SW480 (cell line): ENCODE results near the gene GARNL3.

Source experiments
- DNase-seq: peaks from one replicate; pipeline ENCODE4 v3.0.0-alpha.2; 2016; ENCODE audit warnings: low spot score

GARNL3 gene

DNA sequence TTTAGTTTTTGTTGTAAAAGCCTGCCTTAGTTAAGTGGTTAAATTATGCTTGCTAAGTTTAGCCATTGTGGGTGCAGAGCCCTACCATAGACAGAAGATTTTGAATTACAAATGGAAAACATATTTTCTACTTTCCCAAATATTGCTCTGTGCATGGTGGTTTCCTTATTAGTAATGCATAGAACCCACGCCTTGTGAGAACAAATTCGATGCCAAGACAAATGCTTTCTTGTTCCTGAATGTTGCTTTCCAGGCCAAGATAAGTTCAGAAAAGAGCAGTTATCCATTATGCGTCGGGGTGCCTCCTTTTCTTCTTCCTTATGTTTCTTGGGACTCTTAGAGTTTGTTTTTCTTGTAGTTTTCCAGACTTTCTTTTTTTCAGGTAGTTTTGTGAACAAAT, 31.0 kb upstream of the GARNL3 start:
- no peak for DNase-seq

GRCh38 chr9:127233989-127234388, 30.6 kb upstream of the GARNL3 start:
- DNase-seq, result no peak

GRCh38 chr9:127237801-127238200, 26.8 kb upstream of the GARNL3 start:
- DNase-seq, result no peak

DNA sequence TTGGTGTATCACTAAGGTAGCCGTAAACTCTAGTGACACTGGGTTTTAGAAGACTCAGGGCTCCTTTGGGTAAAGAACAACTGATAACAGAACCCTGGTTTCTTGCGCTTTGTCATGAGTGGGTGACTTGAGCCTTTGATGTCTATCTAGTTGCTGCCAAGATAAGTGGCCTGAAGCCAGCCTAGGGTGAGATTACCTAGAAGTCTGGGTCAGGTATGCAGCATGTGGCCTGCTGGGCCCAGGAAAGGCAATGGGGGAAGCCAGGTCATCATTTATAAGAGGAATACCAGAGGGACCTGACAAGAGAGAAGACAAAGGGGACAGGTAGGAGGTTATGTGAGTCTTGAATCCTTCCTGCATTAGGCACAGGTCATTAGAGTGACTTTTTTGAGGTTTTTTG, 23.2 kb upstream of the GARNL3 start:
- no peak for DNase-seq

GRCh38 chr9:127244609-127245601, 19.7 kb upstream of the GARNL3 start:
- DNase-seq, result peak; percentile 95

GRCh38 chr9:127245637-127246164, 18.9 kb upstream of the GARNL3 start:
- DNase-seq, result no peak

- DNase-seq, result no peak
Observed at GRCh38 chr9:127248241-127248640, 16.3 kb upstream of the GARNL3 start.

DNA sequence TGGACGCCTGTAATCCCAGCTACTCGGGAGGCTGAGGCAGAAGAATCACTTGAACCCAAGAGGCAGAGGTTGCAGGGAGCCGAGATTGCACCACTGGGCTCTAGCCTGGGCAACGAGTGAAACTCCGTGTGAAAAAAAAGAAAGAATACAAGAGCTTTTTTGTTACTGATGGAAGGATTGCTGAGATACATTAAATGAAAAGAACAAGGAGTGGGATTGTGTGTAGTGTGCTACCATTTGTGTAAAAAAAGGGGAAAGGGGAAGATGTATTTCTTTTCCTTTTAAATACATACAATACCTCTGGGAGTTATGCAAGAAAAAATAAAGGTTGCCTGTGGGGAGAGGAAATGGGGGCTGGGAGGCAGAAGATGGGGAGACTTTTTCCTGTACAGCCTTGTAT, 14.7 kb upstream of the GARNL3 start:
- no peak for DNase-seq

DNA sequence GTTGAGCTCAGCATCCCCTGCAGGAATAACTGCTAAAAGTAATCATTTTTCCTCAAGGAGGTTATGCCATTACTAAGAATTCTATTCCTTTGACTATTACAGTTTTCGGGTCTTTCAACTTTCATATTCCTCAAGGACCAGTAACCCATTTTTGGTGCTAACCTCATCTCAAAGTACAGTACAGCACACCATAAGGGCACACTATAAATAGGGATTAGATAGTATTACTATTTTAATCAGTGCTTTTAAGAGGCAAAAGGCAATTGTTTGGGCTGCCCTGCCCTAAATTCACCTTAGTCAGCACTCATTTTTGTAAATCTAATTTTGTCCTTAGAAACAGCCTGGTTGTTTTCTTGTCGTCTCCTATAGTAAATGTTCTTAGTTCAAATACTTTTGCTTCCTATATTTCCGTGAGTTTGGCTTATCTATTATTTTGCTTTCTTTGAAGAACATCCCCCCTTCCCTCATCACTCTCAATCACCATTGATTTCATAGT, 13.6 kb upstream of the GARNL3 start:
- DNase-seq, result no peak

DNA sequence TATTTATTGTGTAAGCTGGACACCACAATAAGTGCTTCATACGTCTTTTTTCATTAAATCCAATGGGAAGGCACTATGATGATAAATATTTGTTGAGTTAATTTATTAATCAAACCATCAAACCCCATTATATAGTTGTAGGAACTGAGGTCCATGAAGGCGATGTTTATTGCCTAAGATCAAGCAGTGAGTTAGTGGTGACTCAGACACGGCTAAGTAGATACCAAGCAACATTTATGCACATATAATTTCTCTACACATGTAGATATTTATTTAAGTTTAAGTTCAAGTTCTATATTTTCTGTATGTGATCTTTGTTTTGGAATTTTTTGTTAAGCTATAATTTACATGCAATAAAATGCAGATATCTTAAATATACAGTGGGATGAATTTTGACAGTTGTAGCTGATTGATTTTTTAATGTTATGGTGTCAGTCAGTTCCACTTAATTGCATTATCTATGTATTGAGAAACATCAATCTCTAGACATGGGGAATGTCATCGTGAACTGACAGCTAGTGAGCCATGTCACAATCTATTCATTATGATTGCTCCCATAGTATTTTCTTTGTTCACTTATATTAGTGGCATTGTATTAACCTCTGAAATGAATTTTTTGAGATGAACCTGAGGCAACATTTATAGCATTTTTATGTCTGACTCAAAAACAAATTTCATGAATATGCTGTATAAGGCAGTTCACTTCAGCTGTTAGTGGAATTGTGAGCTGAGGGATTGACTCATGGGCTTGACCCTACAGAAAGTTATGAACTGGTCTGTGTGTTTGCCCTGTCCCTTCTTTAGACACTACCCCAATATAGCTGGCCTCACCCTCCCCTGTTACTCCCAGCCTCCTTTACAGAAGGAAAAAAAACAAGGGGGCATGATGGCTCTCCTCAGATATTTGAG, 11.9 kb upstream of the GARNL3 start:
- DNase-seq, result no peak

- DNase-seq, result no peak
Observed at GRCh38 chr9:127253446-127253845, 11.1 kb upstream of the GARNL3 start.

DNA sequence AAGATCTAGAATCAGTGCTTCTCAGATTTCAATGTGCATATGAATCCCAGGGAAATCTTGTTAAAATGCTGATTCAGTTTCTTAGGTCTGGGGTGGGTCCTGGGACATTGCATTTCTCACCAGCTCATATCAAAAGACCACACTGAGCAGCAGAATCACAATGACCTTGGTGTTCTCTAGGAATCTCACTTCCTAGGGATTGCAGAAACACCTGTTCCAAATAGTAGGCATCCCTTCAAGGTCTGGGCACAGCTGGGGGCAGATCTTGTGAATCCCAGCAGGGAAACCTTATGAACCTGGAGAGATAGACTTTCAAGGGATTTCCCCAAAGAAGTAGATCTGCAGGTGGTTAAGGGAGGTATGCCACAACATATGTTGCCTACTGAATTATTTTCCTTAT, 8.9 kb upstream of the GARNL3 start:
- no peak for DNase-seq

GRCh38 chr9:127256324-127256723, 8.2 kb upstream of the GARNL3 start:
- no peak for DNase-seq

- no peak for DNase-seq
Observed at GRCh38 chr9:127258606-127259471, 5.7 kb upstream of the GARNL3 start.

DNA sequence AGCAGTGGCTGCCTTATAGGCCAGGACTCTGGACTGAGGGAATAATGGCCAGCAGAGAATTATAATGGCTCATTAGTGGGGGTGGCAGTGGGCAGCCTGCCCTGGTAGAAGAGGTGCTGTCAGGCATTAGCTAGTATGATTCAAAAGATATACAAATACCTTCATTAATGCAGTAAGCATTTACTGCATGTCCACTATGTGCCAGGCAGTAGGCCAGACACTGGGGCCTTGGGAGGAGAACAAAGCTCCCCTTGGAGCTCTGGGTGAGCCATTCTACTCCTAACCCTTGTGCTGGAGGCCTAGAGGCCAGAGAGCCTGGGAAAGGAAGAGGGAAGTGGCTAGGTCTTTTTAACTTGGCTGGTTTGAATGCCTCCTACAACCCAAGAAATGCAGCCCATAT, 2.0 kb upstream of the GARNL3 start:
- DNase-seq, result no peak

DNA sequence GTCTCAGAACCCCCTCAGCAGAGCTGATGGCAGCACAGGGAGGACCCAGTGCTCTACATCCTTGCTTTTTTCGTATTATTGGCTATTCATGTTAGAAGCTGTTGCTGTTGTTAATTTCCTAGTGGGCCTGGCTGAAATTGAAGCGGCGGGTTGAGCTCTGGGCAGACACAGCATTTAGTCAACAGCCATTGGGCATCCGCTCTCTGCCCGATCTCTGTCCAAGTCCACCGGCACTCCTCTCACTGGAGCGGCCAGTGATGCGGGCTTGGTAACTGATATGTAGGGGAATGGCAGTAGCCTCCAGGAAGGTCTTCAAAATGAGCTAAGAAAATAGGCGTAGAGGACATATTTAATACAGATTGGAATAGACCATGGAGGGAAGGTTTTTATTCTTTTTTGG, 1.3 kb upstream of the GARNL3 start:
- no peak for DNase-seq

DNA sequence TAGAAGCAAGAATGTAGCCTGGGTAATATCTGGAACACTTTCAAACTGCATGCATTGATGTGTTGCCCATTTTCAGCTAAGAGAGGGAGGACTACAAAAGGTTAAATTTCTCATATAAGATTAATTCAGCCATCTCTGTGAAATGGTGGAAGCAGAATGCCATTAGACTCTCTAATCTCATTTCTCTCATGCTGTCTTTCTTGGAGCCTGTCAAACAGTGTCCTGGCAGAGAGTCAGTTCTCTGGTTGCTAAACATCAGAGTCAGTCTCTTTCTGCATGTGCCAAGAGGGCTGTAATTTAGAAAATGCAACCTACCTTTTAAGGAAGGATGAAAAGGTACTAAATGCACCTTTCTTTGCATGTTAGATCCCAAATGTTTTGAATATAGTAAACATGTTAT, 910 bp upstream of the GARNL3 start:
- DNase-seq, result no peak

DNA sequence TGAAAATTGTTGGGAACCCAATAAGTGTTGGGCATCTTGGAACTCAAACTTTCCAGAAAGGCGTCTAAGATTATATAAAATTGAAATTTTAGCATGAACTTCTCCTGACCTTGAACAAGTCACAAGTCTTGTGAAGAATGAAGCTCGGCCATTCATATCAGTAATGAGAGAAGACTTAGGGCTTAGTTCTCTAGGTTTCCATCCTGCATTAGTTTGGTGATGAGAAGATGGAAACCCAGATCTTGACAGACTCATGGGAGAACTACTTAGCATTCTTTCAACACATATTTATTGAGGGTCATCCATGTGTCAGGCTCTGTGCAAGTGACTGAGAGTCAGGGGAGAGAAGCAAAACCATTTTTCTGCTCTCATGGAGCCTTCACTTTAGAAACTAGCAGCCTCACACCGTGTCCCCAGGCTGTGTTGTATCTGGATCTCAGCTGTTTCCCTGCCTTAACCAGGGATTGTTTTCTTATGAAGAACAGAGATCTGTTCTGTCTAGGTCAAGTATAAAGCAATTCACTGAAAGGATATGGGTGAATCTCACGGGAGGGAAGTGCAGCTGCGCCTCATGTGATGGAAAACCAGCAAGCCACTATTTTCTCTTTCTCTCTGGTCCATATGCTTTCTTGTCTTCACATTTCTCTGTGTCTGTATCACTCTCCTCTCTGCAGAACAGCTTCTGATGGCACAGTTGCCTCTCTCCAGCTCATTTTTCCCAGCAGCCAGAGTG, 3.4 kb downstream of the GARNL3 start:
- no peak for DNase-seq

- no peak for DNase-seq
Observed at GRCh38 chr9:127269449-127269848, 4.9 kb downstream of the GARNL3 start.

- no peak for DNase-seq
Observed at GRCh38 chr9:127273326-127273725, 8.8 kb downstream of the GARNL3 start.

- no peak for DNase-seq
Observed at GRCh38 chr9:127277099-127277498, 12.5 kb downstream of the GARNL3 start.
